ENCODE results near the gene FAIM2.

Gene FAIM2

DNA sequence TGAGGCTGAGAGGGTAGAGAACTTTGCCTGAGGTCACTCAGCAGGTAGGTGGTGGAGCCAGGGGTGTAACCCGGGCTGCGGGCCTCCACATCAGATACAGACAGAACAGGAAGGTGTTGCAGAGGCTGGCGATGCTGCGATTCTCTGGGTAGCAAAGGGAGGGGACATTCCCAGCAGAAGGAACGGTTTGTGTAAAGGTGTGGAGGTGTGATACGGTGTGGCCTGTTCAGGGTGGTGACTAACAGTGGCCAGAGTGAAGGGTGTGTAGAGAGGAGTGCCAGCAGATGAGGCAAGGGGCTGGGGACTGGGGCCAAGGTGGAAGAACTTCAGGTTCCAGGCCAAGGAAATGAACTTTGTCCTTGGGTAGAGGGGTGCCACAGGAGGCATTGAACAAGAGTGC, 18.2 kb upstream of the FAIM2 start:
- Histone ChIP-seq H3K4me1 (peaks cover 0 to 8% (median 0%) of the 10 kb centered on the region in 4 donors), H3K4me3 (no peak overlapping the region), H3K36me3 (no peaks in the 10 kb centered on the region), H3K9me3 (no peaks in the 10 kb centered on the region), H3K27me3 (peaks cover 0 to 14% of the 10 kb centered on the region in 2 donors), H3K27ac (no peak overlapping the region)
- DNase-seq = no peak
- intact Hi-C loops (cut with DNase I; ENCODE audit: low total_unique reads) = no loop called here
- TF ChIP-seq, protein P1, sequence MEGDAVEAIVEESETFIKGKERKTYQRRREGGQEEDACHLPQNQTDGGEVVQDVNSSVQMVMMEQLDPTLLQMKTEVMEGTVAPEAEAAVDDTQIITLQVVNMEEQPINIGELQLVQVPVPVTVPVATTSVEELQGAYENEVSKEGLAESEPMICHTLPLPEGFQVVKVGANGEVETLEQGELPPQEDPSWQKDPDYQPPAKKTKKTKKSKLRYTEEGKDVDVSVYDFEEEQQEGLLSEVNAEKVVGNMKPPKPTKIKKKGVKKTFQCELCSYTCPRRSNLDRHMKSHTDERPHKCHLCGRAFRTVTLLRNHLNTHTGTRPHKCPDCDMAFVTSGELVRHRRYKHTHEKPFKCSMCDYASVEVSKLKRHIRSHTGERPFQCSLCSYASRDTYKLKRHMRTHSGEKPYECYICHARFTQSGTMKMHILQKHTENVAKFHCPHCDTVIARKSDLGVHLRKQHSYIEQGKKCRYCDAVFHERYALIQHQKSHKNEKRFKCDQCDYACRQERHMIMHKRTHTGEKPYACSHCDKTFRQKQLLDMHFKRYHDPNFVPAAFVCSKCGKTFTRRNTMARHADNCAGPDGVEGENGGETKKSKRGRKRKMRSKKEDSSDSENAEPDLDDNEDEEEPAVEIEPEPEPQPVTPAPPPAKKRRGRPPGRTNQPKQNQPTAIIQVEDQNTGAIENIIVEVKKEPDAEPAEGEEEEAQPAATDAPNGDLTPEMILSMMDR (IDR thresholded peaks at IDR 0.05) = no peak

- Histone ChIP-seq H3K9me3 (no peaks in the 10 kb centered on the region), H3K4me3 (no peak overlapping the region), H3K27ac (no peak overlapping the region), H3K36me3 (no peaks in the 10 kb centered on the region), H3K27me3 (peaks cover 0 to 14% of the 10 kb centered on the region in 2 donors), H3K4me1 (peaks cover 0 to 8% (median 0%) of the 10 kb centered on the region in 4 donors)
- no peak for DNase-seq
- TF ChIP-seq, protein P1 (IDR thresholded peaks at IDR 0.05) = no peak
- intact Hi-C loops (cut with DNase I; ENCODE audit: low total_unique reads) = no loop called here
These were observed 17.6 kb upstream of the FAIM2 start for GRCh38 chr12:49921299-49921698.

DNA sequence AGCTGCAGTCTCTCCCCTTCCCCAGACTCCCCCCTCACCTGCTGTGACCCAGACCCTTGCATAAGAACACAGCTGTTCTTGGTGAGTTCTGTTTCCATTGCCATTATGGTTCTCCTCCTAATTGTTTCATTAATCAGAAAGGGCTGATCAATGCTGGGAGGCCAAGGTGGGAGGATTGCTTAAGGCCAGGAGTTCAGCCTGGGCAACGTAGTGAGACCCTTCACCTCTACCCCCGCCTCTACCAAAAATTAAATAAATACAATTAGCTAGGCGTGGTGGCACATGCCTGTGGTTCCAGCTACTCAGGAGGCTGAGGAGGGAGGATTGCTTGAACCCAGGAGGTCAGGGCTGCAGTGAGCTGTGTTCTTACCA, 17.2 kb upstream of the FAIM2 start:
- Histone ChIP-seq H3K27me3 (peaks cover 0 to 14% of the 10 kb centered on the region in 2 donors), H3K36me3 (no peaks in the 10 kb centered on the region), H3K27ac (no peak overlapping the region), H3K9me3 (no peaks in the 10 kb centered on the region), H3K4me1 (peaks cover 0 to 8% (median 0%) of the 10 kb centered on the region in 4 donors), H3K4me3 (no peak overlapping the region)
- TF ChIP-seq, protein P1 (IDR thresholded peaks at IDR 0.05) = no peak
- intact Hi-C loops (cut with DNase I; ENCODE audit: low total_unique reads) = no loop called here
- no peak for DNase-seq

GRCh38 chr12:49920241-49920914, 16.7 kb upstream of the FAIM2 start:
- intact Hi-C loops (cut with DNase I; ENCODE audit: low total_unique reads) = no loop called here
- DNase-seq = peak in 1 of 2 donors; percentile 45
- Histone ChIP-seq H3K9me3 (no peaks in the 10 kb centered on the region), H3K36me3 (no peaks in the 10 kb centered on the region), H3K27me3 (peaks cover 0 to 14% of the 10 kb centered on the region in 2 donors), H3K4me3 (no peak overlapping the region), H3K27ac (no peak overlapping the region), H3K4me1 (peaks cover 0 to 8% (median 0%) of the 10 kb centered on the region in 4 donors)
- TF ChIP-seq, protein P1 (IDR thresholded peaks at IDR 0.05) = no peak

DNA sequence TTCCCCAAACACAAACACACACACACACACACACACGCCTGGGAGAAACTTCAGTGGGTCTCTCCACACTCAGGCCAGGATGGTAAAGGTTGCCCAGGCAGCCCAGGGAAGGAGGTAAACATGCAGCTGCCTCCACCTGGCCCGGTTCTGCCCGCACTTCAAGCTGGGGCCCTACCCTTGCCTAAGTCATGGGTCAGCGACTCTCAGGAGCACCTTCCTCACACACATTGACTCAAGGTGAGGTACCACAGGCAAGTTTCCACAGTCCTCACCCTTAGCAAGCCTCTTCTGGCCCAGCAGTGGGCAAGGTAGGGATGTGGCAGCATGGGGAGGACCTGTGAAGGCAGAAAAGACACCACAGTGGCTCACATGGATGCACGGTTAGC, 14.1 kb upstream of the FAIM2 start:
- H3K36me3 ChIP-seq = no peaks in the 10 kb centered on the region
- no peak for DNase-seq
- peaks cover 0 to 7% (median 0%) of the 10 kb centered on the region in 4 donors for H3K4me1 ChIP-seq
- TF ChIP-seq, protein P1 (IDR thresholded peaks at IDR 0.05) = no peak
- no peak overlapping the region for H3K4me3 ChIP-seq
- H3K27ac ChIP-seq = no peak overlapping the region
- peaks cover 0 to 23% of the 10 kb centered on the region in 2 donors for H3K27me3 ChIP-seq
- no peaks in the 10 kb centered on the region for H3K9me3 ChIP-seq
- intact Hi-C loops (cut with DNase I; ENCODE audit: low total_unique reads) = no loop called here

Data from tibial artery (tissue), 4 donors.